ENCODE measurements around the gene MXD3.

The MXD3 gene

GRCh38 chr5:177303925-177304391, 7.7 kb downstream of the MXD3 start:
- no peak for DNase-seq (ENCODE audit: low read depth in 3 of 3, low spot score in 1 of 3)

- DNase-seq (ENCODE audit: low read depth in 3 of 3, low spot score in 1 of 3): peak; percentile 63 to 87 (median 76)
Observed at GRCh38 chr5:177303121-177303924, 8.4 kb downstream of the MXD3 start, which contains the start of the genes PRELID1 and RAB24. PRELID1 (plus strand) TSS chr5:177303799; CDS start chr5:177303986, 187 bp downstream. RAB24 (minus strand) TSS chr5:177303719; CDS start chr5:177303288, 431 bp downstream.

DNA sequence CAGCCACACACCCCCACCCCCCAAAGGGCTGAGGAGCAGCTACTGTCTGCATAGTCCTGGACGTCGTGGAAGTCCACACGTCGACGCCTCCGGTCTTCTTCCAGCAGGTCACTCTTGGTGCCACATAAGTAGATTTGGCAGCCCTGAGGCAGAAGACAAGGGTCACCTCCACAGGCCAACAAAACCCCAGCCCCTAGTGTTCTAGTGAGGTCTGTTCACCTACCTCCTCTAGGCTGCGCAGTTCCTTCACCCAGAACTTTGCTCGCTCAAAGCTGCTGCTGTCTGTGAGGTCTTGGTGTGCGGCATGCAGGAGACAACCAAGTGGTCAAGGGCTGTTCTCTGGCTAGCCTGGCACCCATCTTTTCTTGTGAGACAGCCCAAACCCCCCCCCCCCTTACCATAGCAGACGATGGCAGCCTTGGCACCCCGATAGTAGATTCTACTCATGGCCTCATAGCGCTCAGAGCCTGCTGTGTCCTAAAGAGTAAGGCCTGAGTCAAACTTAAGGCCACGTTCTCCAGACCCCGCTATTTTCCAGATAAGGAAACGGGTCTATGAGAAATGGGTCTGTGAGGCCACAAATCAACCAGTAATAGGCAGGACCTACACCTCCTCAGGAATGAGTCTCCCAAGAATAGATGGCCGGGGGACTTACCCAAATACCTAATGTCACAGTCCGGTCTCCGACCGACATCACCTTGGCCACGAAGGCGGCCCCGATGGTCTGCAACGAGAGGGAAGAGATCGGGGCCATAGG, 9.2 kb downstream of the MXD3 start:
- no peak for DNase-seq (ENCODE audit: low read depth in 3 of 3, low spot score in 1 of 3)

DNA sequence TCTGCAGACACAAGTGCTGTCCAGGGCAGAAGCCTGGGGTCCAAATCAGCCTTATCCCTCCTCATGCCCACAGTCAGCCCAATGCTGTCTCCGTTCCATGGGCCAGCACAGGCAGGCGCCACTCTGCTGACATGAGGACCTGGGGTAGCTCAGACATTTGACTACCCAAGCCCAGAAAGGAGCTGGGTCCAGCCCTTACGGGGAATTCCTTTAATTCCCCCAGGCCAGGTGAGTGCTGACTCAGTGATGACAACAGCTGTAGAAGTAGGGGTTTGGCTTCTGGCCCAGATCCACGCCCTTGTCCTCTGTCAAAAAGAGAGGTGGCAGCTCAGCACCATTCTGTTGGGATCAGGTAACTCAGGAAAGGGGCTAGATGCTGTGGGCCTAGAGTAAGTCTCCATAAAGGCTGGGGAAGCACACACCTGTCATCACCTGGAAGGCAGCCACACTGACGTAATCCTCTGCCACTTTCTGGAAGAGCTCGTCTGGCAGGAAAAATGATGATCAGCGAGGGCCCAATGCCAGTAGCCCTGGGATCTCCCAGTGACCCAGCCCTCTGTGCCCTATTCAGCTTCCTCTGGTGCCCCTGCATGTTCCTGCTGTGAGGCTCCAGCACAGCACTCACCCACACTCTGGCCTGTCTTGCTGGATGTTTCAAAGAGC, 10.1 kb downstream of the MXD3 start:
- no peak for DNase-seq (ENCODE audit: low read depth in 3 of 3, low spot score in 1 of 3)

DNA sequence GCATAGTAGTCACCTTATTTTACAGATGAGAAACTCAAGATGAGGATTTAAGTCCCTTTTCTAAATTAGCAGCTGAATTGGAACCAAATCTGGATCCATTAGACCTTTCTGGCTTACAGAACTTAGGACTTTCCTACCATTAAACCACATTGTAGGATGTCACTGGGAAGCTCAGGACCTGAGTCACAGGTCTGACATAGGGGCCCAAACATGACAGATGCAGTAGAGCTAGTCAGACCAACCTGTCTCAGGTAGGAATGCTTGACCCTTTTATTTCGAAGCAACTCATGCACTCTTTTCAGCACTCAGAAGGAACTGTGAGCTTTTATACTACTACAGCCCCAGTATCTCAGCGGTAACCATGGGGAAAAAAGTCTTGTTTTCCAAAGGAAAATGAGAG, 10.7 kb downstream of the MXD3 start:
- DNase-seq (ENCODE audit: low read depth in 3 of 3, low spot score in 1 of 3): no peak

DNA sequence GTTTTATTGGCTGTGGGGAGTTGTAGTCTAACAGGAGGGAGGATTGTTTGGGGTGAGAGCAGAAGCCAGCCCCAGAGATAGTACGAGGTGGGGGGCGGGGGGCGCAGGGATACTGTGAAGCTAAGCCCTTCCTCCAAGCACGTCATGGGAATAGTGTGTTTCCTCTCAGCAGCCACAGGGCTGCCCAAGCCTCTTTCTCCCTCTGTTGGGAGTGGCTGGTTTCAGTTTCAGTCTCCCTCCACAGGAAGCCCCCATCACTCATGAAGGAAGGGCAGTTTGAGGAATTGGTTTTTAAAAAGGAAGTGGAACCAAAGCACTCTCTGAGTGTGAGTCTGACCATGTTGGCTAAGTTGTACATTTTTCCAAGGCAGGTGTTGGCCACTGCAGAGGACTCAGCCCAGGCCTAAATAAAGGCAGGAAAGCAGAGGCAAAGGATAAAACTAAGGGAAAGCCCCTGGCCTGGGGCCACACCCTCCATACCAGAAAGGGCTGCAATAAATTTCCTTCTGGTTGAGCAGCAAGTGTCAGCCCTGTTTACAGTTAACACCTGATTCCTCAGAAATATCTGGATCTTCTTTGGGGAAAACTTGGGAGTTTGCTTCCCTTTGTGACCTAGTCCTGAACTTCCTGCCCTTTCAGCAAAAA, 11.3 kb downstream of the MXD3 start:
- no peak for DNase-seq (ENCODE audit: low read depth in 3 of 3, low spot score in 1 of 3)

DNA sequence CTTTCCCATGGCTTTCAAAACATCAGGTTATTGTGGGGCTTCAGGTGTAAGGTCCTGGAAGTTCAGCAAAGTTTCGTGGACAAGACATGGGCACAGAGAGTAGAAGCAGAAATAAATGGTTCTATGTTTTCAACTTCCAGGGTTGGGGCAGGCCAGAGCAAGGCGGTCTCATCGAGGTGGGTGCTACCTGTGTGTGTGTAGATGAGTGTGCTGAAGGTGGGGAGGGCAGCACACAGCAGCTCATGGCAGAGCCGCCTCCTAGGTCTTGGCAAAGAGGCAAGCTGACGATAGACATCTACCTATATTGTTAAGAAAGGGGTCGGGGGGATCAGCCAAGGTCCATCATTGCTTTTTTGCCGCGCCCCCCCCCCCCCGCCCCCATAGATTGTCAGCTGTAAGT, 12.0 kb downstream of the MXD3 start:
- DNase-seq (ENCODE audit: low read depth in 3 of 3, low spot score in 1 of 3): no peak

GRCh38 chr5:177297922-177298321, 13.8 kb downstream of the MXD3 start:
- no peak for DNase-seq (ENCODE audit: low read depth in 3 of 3, low spot score in 1 of 3)

DNA sequence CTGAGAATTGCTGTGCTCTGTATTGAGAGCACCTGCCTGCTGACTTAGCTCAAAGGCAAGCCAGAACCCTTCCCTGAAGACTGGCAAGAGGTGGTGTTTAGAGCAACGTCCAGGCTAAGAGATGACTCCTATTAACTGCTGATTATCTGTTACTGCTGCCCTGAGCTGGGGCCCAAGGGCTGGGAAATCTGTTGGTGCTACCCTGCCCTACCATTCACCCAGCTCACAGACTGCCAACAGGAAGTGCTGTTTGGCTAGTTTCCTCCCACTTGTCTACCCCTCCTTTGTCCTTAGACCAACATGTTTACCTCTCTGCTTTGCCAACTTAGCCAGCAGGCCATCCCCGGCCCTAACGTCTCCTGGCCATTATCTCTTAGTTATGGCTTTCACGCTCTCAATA, 15.1 kb downstream of the MXD3 start:
- DNase-seq (ENCODE audit: low read depth in 3 of 3, low spot score in 1 of 3): no peak

GRCh38 chr5:177295924-177296323, 15.8 kb downstream of the MXD3 start:
- no peak for DNase-seq (ENCODE audit: low read depth in 3 of 3, low spot score in 1 of 3)

DNA sequence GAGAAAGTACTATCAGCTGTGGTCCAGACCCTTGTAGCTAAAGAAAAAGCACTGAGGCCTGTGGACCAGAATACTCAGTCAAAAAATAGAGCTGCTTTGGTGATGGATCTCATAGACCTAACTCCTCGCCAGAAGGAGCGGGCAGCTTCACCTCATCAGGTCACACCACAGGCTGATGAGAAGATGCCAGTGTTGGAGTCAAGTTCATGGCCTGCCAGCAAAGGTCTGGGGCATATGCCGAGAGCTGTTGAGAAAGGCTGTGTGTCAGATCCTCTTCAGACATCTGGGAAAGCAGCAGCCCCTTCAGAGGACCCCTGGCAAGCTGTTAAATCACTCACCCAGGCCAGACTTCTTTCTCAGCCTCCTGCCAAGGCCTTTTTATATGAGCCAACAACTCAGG, 17.1 kb downstream of the MXD3 start:
- no peak for DNase-seq (ENCODE audit: low read depth in 3 of 3, low spot score in 1 of 3)

GRCh38 chr5:177293819-177294581, 17.7 kb downstream of the MXD3 start:
- no peak for DNase-seq (ENCODE audit: low read depth in 3 of 3, low spot score in 1 of 3)

GRCh38 chr5:177291735-177292134, 20.0 kb downstream of the MXD3 start:
- DNase-seq (ENCODE audit: low read depth in 3 of 3, low spot score in 1 of 3): no peak

- no peak for DNase-seq (ENCODE audit: low read depth in 3 of 3, low spot score in 1 of 3)
Observed at GRCh38 chr5:177290816-177291596, 20.7 kb downstream of the MXD3 start.

DNA sequence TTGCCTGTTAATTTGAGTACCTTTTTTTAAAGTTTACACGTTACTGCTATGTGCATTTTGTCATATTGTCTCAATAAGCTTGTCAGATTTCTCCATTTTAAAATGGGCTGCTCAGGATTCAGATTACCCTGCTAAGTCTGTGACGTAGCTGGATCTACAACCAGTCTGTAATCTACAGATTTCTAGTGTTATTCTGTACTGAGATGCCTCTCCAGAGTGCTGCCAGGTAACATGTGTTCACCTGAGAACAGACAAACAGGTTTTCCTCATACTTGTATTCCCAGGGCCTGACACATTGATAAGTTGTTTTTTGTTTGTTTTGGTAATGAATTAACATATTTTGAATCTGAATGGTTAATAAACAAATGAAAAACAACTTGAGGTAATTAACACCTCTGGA, 23.5 kb downstream of the MXD3 start:
- DNase-seq (ENCODE audit: low read depth in 3 of 3, low spot score in 1 of 3): no peak

DNA sequence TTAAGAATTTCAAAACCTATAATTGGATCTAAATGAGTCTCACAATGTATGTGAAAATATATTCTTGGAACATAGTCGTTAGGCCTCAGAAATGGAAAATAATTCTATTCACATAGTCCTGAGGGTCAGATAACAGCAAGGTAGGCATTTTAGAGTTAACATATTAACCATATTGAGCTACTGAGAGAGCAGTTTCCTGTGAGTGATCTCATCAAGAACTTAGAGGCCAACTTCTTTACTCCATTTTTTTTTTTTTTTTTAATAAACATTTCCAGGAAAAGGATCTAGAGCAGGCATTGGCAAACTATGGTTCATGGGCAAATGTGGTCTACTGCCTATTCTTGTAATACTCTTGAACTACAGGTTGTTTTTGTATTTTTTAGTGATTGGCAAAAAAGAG, 34.8 kb downstream of the MXD3 start:
- DNase-seq (ENCODE audit: low read depth in 3 of 3, low spot score in 1 of 3): no peak

DNA sequence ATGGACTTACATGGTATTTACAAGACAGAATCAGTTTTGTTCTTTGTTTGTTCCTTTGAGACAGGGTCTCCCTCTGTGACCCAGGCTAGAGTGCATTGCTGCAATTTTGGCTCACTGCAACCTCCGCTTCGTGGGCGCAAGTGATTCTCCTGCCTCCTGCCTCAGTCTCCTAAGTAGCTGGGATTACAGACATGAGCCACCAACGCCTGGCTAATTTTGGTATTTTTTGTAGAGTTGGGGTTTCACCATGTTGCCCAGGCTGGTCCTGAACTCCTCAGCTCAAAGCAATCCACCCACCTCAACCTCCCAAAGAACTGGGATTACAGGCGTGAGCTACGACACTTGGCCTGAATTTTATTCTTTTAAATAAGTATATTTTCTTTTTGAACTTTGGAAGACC, 35.8 kb downstream of the MXD3 start:
- no peak for DNase-seq (ENCODE audit: low read depth in 3 of 3, low spot score in 1 of 3)

DNA sequence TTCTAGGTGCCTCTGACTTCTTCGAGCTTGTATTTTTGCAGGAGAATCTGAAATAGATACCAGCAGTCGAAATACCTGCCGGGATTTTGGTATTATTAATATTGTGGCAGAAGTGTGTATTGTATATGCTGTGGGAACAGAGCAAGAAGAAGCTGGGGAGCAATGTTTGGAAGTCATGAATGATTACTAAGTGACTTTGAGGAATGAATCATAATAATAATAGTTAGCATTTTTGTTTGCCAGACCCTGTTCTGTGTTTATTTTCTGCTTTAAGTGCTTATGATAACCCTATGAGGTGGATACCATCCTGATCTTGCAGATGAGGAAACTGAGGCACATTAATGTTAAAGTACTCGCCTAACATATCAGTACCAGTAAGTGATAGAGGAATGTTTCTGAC, 40.6 kb downstream of the MXD3 start:
- no peak for DNase-seq (ENCODE audit: low read depth in 3 of 3, low spot score in 1 of 3)

DNA sequence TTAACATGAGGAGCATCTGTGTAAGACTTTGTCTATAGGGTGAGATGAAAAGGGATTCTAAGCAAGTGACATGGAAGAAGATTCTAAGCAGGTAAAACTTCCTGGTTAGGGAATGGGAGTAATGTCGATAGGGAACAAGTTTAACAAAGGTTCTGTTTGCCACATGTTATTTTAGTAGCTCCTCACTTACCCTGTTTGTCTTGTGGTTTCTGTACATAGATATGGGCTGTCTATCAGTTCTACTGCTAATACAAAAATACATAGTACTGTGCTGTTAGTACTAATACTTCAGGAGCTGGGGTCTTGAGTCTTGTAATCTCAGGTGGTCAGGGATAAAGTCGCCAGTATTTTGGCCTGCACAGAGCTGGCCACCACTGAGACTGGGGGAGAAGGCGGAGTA, 41.0 kb downstream of the MXD3 start:
- no peak for DNase-seq (ENCODE audit: low read depth in 3 of 3, low spot score in 1 of 3)

GRCh38 chr5:177269976-177270375, 41.7 kb downstream of the MXD3 start:
- DNase-seq (ENCODE audit: low read depth in 3 of 3, low spot score in 1 of 3): no peak

All from stimulated activated CD4-positive, alpha-beta T cell treated with anti-CD3 and anti-CD28 coated beads, TNF-alpha, amount 100 ng/mL, for 1 hour (primary cell).